ENCODE measurements around the gene TRAPPC10. TPM values are rescaled to one million over a fixed set of nuclear protein-coding genes. Genes with fewer than 3 reads are reported as not detected.

TRAPPC10 gene
- total and polyA plus RNA-seq, 9 of the 15 experiments (the other 6 are each of a cell fraction or from before 2014, with no cell fraction given), result 1.1 to 33.8 (median 24.3) TPM

DNA sequence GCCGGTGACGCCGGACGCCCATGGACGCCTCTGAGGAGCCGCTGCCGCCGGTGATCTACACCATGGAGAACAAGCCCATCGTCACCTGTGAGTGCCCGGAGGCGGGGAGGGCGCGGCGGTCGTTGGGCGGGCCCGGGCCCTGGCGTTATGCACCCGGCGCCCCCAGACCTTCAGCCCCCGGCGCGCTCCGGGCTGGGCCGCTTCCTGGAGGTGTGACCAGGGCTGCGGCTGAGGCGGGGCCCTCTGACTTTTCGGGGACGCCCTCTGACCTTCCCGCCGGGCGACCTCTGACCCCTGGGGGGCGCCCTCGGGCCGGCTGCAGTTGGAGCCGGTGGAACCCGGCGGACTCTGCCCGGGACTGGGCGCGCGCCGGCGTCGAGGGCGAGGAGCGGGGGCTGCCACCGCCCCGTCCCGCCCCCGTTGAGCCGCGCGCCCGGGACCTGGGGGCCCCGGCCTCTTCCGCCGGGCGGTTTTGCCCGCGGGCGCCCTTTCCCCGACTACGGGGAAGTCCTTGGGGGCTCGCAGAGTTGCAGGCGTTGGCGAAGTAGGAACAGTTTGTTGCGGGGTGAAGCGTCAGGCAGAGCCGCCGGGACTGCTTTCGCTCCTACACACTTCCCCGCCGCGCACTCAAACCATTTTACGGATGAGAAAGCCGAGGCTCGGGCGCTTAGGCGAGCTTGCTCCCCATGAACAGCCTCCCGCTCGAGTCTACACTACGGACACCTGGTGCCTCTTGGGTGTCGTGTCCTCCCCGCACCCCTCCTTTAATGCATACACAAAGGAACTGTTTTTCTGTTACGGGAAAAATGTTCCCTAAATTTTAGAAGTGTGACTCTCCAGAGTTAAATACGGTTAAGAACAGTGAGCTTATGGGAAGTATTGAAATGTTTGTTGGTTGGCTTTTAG, 618 bp downstream of the TRAPPC10 start (continued):
- TF ChIP-seq, protein P1, sequence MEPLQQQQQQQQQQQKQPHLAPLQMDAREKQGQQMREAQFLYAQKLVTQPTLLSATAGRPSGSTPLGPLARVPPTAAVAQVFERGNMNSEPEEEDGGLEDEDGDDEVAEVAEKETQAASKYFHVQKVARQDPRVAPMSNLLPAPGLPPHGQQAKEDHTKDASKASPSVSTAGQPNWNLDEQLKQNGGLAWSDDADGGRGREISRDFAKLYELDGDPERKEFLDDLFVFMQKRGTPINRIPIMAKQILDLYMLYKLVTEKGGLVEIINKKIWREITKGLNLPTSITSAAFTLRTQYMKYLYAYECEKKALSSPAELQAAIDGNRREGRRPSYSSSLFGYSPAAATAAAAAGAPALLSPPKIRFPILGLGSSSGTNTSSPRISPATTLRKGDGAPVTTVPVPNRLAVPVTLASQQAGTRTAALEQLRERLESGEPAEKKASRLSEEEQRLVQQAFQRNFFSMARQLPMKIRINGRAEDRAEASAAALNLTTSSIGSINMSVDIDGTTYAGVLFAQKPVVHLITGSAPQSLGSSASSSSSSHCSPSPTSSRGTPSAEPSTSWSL (CRISPR knock-in tag; IDR thresholded peaks at IDR 0.05; ENCODE audit: borderline replicate concordance), result no peak
- TF ChIP-seq, protein P2, sequence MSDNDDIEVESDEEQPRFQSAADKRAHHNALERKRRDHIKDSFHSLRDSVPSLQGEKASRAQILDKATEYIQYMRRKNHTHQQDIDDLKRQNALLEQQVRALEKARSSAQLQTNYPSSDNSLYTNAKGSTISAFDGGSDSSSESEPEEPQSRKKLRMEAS (CRISPR knock-in tag; IDR thresholded peaks at IDR 0.05), result no peak
- TF ChIP-seq TEAD4 (IDR thresholded peaks at IDR 0.05; ENCODE audit: low read length) (peak; percentile 3; the same call in 1 of the 2 replicates), TEAD4 (CRISPR knock-in tag; IDR thresholded peaks at IDR 0.05; ENCODE audit: borderline replicate concordance) (no peak), TBP (optimal IDR thresholded peaks at IDR 0.05; ENCODE audit: low read depth, low read length) (peak; percentile 60), ZNF212 (CRISPR knock-in tag; IDR thresholded peaks at IDR 0.05) (no peak), ZNF274 (IDR thresholded peaks at IDR 0.05; ENCODE audit: borderline replicate concordance, low read depth, low read length) (no peak), TAL1 (IDR thresholded peaks at IDR 0.05) (no peak), TOE1 (IDR thresholded peaks at IDR 0.05; ENCODE audit: borderline replicate concordance) (no peak), TOE1 (CRISPR knock-in tag; IDR thresholded peaks at IDR 0.05; ENCODE audit: borderline replicate concordance, low read depth) (no peak), MEF2A (IDR thresholded peaks at IDR 0.05; ENCODE audit: control insufficient read depth, low read depth, low read length) (no peak), NFE2 (IDR thresholded peaks at IDR 0.05; ENCODE audit: low read depth) (no peak; the same call in 1 of the 2 replicates), THRAP3 (IDR thresholded peaks at IDR 0.05; ENCODE audit: borderline replicate concordance) (no peak), ZZZ3 (IDR thresholded peaks at IDR 0.05) (no peak), CBX2 (IDR thresholded peaks at IDR 0.05; ENCODE audit: insufficient read depth, low read length, poor library complexity, severe bottlenecking) (no peak), CC2D1A (IDR thresholded peaks at IDR 0.05) (no peak)
- TF ChIP-seq, protein P3, sequence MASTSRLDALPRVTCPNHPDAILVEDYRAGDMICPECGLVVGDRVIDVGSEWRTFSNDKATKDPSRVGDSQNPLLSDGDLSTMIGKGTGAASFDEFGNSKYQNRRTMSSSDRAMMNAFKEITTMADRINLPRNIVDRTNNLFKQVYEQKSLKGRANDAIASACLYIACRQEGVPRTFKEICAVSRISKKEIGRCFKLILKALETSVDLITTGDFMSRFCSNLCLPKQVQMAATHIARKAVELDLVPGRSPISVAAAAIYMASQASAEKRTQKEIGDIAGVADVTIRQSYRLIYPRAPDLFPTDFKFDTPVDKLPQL (IDR thresholded peaks at IDR 0.05; ENCODE audit: extremely low read depth, insufficient read length), result no peak
- TF ChIP-seq, protein P4, sequence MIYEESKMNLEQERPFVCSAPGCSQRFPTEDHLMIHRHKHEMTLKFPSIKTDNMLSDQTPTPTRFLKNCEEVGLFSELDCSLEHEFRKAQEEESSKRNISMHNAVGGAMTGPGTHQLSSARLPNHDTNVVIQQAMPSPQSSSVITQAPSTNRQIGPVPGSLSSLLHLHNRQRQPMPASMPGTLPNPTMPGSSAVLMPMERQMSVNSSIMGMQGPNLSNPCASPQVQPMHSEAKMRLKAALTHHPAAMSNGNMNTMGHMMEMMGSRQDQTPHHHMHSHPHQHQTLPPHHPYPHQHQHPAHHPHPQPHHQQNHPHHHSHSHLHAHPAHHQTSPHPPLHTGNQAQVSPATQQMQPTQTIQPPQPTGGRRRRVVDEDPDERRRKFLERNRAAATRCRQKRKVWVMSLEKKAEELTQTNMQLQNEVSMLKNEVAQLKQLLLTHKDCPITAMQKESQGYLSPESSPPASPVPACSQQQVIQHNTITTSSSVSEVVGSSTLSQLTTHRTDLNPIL (CRISPR knock-in tag; IDR thresholded peaks at IDR 0.05), result no peak
- TF ChIP-seq, protein P5, sequence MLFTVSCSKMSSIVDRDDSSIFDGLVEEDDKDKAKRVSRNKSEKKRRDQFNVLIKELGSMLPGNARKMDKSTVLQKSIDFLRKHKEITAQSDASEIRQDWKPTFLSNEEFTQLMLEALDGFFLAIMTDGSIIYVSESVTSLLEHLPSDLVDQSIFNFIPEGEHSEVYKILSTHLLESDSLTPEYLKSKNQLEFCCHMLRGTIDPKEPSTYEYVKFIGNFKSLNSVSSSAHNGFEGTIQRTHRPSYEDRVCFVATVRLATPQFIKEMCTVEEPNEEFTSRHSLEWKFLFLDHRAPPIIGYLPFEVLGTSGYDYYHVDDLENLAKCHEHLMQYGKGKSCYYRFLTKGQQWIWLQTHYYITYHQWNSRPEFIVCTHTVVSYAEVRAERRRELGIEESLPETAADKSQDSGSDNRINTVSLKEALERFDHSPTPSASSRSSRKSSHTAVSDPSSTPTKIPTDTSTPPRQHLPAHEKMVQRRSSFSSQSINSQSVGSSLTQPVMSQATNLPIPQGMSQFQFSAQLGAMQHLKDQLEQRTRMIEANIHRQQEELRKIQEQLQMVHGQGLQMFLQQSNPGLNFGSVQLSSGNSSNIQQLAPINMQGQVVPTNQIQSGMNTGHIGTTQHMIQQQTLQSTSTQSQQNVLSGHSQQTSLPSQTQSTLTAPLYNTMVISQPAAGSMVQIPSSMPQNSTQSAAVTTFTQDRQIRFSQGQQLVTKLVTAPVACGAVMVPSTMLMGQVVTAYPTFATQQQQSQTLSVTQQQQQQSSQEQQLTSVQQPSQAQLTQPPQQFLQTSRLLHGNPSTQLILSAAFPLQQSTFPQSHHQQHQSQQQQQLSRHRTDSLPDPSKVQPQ (CRISPR knock-in tag; IDR thresholded peaks at IDR 0.05; ENCODE audit: borderline replicate concordance), result no peak
- TF ChIP-seq, protein P6, sequence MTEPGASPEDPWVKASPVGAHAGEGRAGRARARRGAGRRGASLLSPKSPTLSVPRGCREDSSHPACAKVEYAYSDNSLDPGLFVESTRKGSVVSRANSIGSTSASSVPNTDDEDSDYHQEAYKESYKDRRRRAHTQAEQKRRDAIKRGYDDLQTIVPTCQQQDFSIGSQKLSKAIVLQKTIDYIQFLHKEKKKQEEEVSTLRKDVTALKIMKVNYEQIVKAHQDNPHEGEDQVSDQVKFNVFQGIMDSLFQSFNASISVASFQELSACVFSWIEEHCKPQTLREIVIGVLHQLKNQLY (CRISPR knock-in tag; conservative IDR thresholded peaks at IDR 0.05), result no peak

All from K562 (cell line).